NCI-H69 (cell line): ENCODE results near the gene PPP1R13B.
"Not testable (repeated sequence)": the region's sequence is repeated elsewhere in the genome, so short reads cannot be mapped to it uniquely, and the experiment has no call there.

Experiments used
- DNase-seq: peaks from one replicate; lab custom pipeline; 2025; lab: John Stamatoyannopoulos, UW

The PPP1R13B gene

GRCh38 chr14:103847451-103848174, at the start of gene PPP1R13B:
Gene PPP1R13B, minus strand, starts transcription at chr14:103847575. Its CDS starts 268 bp downstream, at chr14:103847307.
- DNase-seq, result peak; percentile 97

- DNase-seq, result peak; percentile 22
Observed at GRCh38 chr14:103896578-103896977, 49.2 kb upstream of the PPP1R13B start.

DNA sequence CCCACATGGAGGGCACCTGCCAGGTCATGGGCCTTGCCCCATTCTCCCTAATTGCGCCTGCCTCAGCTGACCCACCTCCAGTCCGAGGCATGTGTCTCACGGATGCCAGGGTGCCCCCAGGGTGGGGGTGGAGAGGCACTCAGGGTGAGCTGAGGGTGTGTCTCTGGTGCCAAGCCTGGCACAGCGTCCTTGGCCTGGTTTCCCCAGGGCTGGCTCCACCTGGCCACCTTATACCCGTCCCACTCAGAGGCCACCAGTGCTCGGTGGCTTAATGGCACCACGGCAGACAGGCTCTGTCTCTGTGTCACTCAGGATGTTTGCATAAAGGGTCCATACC, 47.3 kb upstream of the PPP1R13B start:
- DNase-seq, result no peak

DNA sequence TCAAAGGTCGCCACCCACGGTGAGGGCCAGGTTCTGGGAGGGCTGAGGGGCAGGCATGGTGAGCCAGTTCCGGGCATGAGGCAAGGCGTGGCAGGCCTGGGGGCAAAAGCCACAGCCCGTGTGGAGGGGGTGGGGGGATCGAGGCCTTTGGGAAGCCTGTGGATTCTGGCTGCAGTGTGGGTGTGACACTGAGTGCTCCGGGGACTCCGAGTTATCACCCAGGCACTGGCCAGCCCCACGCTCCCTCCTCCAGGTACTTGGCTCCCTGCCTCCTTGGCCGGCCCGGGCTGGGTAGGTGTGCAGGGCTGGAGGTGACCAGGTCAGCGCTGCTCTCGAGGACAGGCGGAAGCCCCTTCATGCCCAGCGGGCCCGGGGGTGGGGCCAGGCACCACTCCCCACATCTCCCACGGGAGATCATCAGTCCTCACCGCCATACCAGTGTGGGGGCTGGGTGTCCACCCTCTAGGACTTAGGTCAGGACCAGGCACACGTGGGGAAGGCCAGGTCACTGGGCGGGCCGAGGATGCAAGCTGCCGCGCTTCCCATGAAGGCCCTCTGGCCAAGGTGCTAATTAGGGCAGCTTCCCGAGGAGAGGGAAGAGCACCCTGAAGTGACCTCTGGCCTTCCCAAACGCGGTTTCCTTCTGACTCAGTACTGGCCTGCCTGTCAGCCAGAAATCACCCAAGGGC, 46.8 kb upstream of the PPP1R13B start:
- no peak for DNase-seq

GRCh38 chr14:103892247-103892646, 44.9 kb upstream of the PPP1R13B start:
- no peak for DNase-seq

DNA sequence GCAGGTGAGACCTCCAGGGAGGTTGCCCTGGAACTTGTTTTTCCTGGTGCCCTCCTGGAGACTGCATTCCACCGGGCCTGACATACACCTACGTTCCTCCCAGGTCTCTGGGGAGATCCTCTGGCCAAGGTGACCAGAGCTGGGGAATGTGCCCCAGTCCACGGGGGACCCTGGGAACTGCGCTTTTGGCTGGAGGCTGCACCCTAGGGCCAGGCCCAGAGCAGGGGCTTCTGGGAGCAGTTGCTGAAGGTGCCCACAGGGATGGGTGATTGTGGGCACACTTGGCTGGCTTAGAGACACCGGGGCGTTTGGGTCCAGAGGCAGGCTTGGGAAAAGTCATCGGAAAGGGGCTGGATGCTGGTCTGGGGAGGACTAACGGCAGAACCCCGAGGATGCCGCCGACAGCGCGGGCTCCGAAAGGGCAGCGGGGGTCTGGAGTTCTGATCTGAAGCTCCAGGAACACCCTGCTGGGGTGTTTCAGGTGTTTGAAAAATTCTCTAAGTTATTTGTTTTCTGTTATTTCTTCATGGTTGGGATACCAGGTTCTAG, 44.4 kb upstream of the PPP1R13B start:
- no peak for DNase-seq

DNA sequence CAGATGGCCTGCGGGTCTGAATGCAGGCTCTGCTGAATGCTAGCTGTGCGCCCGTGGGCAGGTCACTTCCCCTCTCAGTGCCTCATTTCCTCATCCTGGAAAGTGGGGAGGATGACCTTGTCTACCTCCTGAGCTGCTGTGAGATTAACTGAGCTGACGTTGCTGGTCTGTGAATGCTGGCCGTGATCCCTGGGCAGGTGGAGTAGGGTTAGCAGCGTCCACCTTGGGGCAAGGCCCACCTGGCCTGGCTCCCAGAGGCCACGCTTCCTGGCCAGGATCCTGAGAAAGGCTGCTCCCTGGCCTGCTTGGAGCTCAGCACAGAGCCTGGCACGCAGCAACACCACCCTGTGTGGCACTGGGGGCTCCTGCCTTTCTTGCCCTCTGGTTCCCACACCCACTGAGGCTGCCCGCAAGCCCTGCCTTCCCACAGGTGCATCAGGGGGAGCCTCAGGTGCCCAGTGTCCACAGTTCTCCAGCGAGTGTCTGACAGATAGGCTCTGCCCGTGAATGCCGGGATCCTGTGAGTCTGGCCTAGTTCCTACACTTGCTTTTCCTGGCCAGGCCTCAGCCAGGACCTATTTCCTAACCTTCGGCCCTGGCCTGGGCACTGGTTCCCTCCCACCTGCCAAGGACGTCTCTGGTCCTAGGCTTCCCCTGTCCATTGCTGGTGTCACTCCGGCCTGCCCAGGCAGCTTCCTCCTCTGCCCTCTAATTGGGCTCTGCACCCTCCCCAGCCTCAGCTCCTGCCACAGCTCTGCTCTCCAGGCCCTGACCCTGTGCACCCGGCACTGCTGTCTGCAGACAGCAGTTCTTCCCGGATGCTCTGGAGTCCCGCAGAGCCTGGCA, 43.7 kb upstream of the PPP1R13B start:
- no peak for DNase-seq

GRCh38 chr14:103890052-103890371, 42.6 kb upstream of the PPP1R13B start:
- DNase-seq, result no peak

DNA sequence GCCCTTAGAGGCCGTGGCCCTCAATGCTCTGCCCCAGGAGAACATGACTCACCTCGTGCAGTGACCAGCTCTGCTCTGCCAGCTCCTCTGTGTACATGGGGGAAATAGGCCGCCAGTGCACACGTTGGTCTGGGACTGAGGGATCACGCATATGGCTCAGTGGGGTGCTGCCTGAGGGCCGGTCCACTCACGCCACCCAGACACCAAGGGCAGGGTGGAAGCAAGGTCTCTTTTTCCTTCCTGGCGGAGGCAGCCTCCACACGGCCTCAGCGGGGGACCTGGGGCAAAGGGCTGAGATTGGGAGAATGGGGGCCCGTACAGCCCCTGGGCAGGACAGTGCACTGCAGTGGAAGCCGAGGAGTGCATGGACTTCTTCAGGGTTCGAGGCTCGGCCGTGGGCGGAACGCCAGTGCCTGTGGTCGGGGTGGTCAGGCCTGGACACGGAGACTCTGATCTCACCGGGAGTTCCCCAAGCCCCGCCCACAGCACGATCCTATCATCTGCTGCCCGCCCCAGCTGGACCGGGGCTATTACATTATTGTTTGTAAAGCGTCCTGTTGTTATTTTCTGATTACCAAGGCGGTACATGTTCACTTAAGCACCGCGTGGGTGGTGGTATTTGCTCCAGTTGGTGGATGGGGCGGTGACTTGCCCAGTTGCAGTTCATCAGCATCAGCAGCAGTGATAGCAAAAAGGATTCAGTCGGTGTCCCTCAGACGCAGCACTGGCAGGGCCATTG, 42.1 kb upstream of the PPP1R13B start:
- no peak for DNase-seq

GRCh38 chr14:103889002-103889312, 41.6 kb upstream of the PPP1R13B start:
- DNase-seq, result not testable (repeated sequence)

DNA sequence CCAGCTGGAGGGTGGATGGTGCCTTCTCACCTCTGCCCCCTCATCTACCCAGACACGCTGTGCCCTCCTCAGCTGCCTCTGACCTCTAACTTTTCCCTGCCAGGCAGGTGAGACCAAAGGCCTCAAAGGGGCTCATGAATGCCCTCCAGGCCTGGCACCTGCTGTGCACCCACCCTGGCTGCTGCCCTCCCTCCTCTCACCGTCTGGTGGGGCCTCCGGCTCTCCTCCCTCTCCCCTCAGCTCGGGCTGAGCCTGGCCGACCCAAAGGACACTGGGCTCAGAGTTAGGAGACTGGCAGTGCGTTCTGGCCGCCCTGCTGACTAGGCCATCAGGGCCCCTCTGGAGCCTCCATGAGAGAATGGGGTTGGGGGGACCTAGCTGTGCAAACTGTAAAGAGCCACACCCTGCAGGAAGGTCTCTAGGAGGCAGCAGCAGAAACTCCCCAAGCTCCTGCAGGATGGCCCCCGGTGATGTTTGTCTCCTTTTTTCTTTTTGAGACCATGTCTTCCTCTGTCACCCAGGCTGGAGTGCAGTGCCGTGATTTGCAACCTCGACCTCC, 40.3 kb upstream of the PPP1R13B start:
- DNase-seq, result no peak

DNA sequence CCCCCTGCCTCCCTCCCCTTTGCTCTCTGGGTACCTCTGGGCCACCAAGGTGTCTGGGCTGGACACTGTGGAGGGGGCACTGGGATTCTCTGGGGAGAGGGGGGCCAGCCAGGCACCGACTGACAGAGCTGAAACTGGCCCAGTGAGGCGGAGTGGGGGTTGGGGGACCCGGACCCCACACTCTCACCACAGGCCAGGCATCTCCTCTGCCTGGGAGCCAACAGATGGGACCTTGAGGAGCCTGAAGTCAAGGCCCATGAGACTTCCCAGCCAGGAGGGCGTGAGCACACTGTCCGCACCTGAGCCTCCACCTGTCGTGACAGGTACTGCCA, 39.8 kb upstream of the PPP1R13B start:
- DNase-seq, result no peak

GRCh38 chr14:103886304-103887169, 39.2 kb upstream of the PPP1R13B start:
- DNase-seq, result no peak

GRCh38 chr14:103885509-103885932, 38.1 kb upstream of the PPP1R13B start:
- DNase-seq, result no peak

GRCh38 chr14:103884854-103885253, 37.5 kb upstream of the PPP1R13B start:
- DNase-seq, result no peak

DNA sequence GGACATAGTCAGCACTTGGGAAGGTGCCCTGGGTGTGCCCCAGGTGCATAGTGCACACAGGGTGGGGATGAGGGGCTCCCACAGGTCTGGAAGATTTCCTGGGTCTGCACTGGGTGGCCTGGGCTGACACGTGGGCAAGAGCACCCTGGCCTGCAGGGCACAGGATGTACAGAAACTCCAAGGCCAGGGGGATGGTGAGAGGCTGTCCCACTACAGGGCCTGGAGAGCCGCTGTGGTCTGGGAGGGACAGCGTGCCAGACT, 35.8 kb upstream of the PPP1R13B start:
- DNase-seq, result no peak

DNA sequence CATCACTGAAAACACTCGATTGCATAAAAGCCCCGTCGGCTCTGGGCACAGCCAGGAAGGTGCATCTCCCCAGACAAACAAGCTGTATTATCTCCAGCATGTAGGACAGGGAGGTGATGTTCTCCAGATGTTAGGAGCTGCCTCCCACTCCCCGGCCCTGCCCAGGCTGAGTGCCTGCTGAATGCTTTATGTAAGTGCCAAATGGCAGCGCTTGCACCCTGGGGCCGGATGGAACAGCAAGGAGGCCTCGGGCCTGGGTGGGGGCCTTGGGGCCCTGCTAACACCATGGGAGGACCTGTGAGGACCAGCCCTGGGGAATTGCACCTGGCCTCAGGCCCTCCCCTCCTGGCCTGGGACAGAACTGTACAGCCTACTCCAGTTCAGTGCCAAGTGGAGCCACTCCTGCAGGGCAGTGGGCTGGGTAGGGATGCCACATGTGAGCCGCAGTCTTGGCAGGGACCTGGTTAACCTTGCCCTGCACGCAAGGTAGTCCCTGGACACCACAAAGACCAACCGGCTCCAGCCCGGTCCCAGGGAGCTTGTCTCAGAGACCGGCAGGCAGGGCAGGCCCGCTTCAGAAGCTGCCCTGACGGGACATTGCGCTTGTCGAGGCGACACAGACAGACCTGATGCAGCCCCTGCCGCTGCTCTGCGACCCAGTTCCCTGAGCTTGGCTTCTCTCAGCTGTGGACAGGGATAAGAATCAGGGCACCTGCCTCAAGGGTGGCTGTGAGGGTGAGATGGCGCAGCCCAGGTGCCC, 35.3 kb upstream of the PPP1R13B start:
- no peak for DNase-seq

GRCh38 chr14:103881268-103882201, 34.2 kb upstream of the PPP1R13B start:
- no peak for DNase-seq
